ENCODE data around the gene NR4A1. TPM values are rescaled to one million over a fixed set of nuclear protein-coding genes. Genes with fewer than 3 reads are reported as not detected.

Gene NR4A1
- total and polyA plus RNA-seq, 10 of the 15 experiments (the other 5 are each of a cell fraction or from before 2014, with no cell fraction given) = 0.05 to 7.9 (median 2.2) TPM; not detected in 1

DNA sequence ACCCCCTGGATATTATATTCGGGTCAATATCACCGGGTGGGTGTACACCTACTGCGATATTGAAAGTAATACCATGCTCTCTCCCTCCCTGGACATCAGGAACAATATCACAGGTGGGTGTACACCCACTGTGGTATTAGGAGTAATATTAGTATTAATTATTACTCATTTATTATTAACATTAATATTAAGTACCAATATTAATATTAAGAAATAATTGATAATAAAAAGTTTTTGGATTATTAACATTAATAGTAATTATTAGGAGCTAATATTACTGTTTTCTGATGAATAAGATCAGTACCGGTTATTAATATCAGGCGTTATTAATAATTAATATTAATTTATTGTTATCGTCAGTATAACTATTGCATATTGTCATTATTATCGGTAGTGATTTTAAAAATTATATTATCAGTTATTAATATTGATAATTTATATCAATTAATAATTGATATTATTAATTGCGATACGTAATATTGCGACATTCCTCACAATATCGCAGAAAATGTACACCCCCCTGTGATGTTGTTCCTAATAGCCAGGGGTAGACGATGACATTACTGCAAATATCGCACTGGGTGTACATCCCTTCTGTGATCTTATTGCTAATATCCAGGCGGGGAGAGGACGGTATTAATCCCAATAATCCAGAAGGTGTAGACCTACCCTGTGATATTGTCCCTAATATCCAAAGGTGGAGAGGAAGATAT is 45.2 kb downstream of the NR4A1 start:
- DNase-seq (ENCODE audit: low read depth, low spot score) (no peak), FAIRE-seq (no peak), ATAC-seq (no peak)
- intact Hi-C loops (cut with micrococcal nuclease; ENCODE audit: unreplicated experiment) = no loop called here
- Histone ChIP-seq H3K4me2 (ENCODE audit: control insufficient read depth, insufficient read depth) (no peak overlapping the region), H3K79me2 (ENCODE audit: control insufficient read depth, insufficient read depth, low read length) (no peaks in the 10 kb centered on the region), H2AFZ (ENCODE audit: control insufficient read depth, low read depth, low read length) (no peak overlapping the region), H3K4me1 (ENCODE audit: control insufficient read depth, insufficient read depth, low read length) (no peaks in the 10 kb centered on the region), H4K20me1 (ENCODE audit: control insufficient read depth, insufficient read depth) (no peaks in the 10 kb centered on the region), H3K4me3 (no peak overlapping the region), H3K27me3 (replicated peaks in 1 of 2; ENCODE audit: control insufficient read depth in 2 of 2, insufficient read depth in 2 of 2, low read length in 1 of 2) (no peaks in the 10 kb centered on the region), H3K36me3 (ENCODE audit: control insufficient read depth in 2 of 2, insufficient read depth in 2 of 2, low read length in 1 of 2) (no peaks in the 10 kb centered on the region), H3K9ac (ENCODE audit: control insufficient read depth, insufficient read depth, low read length) (no peak overlapping the region), H3K27ac (ENCODE audit: control insufficient read depth, insufficient read depth) (no peak overlapping the region), H3K9me3 (replicated peaks; ENCODE audit: control insufficient read depth, insufficient read depth, low read length) (no peaks in the 10 kb centered on the region)
- RAD21 ChIA-PET (ENCODE audit: unreplicated experiment) = no interaction called here
- POLR2A ChIA-PET = no interaction called here
- SMC1A ChIA-PET (ENCODE audit: uncharacterized antibody, unreplicated experiment) = no interaction called here
- CTCF ChIA-PET = no interaction called here
- in situ Hi-C loops (cut with MboI) = no loop called here
- BruUV-seq (replicated peaks) = no TSS peak
- 95% methylated on average over 15 of the region's 15 CpGs for WGBS (ENCODE audit: insufficient coverage, insufficient replicate concordance, low lambda C conversion rate, missing lambda C conversion rate)
- TF ChIP-seq EP300 (IDR thresholded peaks at IDR 0.05; ENCODE audit: borderline replicate concordance in 1 of 2, control insufficient read depth in 1 of 2, low read depth in 2 of 2, low read length in 2 of 2) (no peak), IKZF1 (conservative IDR thresholded peaks at IDR 0.05) (no peak), EGR1 (IDR thresholded peaks at IDR 0.05; ENCODE audit: borderline replicate concordance in 1 of 2, low read depth in 2 of 2, low read length in 2 of 2) (no peak), MEF2A (IDR thresholded peaks at IDR 0.05; ENCODE audit: insufficient read depth, low read depth, low read length) (no peak), HDAC2 (IDR thresholded peaks at IDR 0.05) (no peak), ZNF24 (IDR thresholded peaks at IDR 0.05) (no peak), ZSCAN29 (IDR thresholded peaks at IDR 0.05) (no peak), MTA3 (IDR thresholded peaks at IDR 0.05; ENCODE audit: borderline replicate concordance, low read length) (no peak), IRF4 (IDR thresholded peaks at IDR 0.05; ENCODE audit: low read depth, low read length) (no peak), NBN (IDR thresholded peaks at IDR 0.05) (no peak), NFIC (IDR thresholded peaks at IDR 0.05; ENCODE audit: low read depth, low read length) (no peak), PAX8 (IDR thresholded peaks at IDR 0.05) (no peak), TCF3 (IDR thresholded peaks at IDR 0.05; ENCODE audit: borderline replicate concordance, insufficient read depth, low read depth, low read length) (no peak), BCL3 (IDR thresholded peaks at IDR 0.05; ENCODE audit: borderline replicate concordance, insufficient read depth, low read depth, low read length, poor library complexity, severe bottlenecking) (no peak), ETV6 (conservative IDR thresholded peaks at IDR 0.05 in 1 of 2, IDR thresholded peaks at IDR 0.05 in 1 of 2; ENCODE audit: borderline replicate concordance in 1 of 2, low read depth in 1 of 2) (no peak), HSF1 (IDR thresholded peaks at IDR 0.05; ENCODE audit: low read depth, low read length) (no peak), FOS (IDR thresholded peaks at IDR 0.05; ENCODE audit: borderline replicate concordance, extremely low read depth, insufficient read length) (no peak)
- TF ChIP-seq, protein P1, sequence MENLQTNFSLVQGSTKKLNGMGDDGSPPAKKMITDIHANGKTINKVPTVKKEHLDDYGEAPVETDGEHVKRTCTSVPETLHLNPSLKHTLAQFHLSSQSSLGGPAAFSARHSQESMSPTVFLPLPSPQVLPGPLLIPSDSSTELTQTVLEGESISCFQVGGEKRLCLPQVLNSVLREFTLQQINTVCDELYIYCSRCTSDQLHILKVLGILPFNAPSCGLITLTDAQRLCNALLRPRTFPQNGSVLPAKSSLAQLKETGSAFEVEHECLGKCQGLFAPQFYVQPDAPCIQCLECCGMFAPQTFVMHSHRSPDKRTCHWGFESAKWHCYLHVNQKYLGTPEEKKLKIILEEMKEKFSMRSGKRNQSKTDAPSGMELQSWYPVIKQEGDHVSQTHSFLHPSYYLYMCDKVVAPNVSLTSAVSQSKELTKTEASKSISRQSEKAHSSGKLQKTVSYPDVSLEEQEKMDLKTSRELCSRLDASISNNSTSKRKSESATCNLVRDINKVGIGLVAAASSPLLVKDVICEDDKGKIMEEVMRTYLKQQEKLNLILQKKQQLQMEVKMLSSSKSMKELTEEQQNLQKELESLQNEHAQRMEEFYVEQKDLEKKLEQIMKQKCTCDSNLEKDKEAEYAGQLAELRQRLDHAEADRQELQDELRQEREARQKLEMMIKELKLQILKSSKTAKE (IDR thresholded peaks at IDR 0.05; ENCODE audit: low read depth, poor library complexity, severe bottlenecking) = no peak
- TF ChIP-seq, protein P2, sequence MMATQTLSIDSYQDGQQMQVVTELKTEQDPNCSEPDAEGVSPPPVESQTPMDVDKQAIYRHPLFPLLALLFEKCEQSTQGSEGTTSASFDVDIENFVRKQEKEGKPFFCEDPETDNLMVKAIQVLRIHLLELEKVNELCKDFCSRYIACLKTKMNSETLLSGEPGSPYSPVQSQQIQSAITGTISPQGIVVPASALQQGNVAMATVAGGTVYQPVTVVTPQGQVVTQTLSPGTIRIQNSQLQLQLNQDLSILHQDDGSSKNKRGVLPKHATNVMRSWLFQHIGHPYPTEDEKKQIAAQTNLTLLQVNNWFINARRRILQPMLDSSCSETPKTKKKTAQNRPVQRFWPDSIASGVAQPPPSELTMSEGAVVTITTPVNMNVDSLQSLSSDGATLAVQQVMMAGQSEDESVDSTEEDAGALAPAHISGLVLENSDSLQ (IDR thresholded peaks at IDR 0.05) = no peak
